ENCODE measurements around the gene CEP72.
"Not testable (repeated sequence)": the region's sequence is repeated elsewhere in the genome, so short reads cannot be mapped to it uniquely, and the experiment has no call there.

CEP72 gene

GRCh38 chr5:696753-697702 lies 84.9 kb downstream of the CEP72 start:
- DNase-seq (ENCODE audit: extremely low read depth in 1 of 2, low read depth in 1 of 2): not testable (repeated sequence)

All from activated CD8-positive, alpha-beta memory T cell treated with anti-CD3 and anti-CD28 coated beads for 1 hour (primary cell).